GM18499 (cell line): Measurements from ENCODE around the gene BLTP2.
"Not testable (repeated sequence)": the region's sequence is repeated elsewhere in the genome, so short reads cannot be mapped to it uniquely, and the experiment has no call there.

Experiments
- ATAC-seq: cut with Tn5 transposase; IDR thresholded peaks from one replicate; pipeline ENCODE4 v1.9.1; 2021; ENCODE audit warnings: moderate number of reproducible peaks; ENCODE audit not compliant: insufficient read depth, unreplicated experiment

BLTP2 gene

GRCh38 chr17:28644787-28645575, at the start of gene BLTP2:
TSS of gene BLTP2 (minus strand) at chr17:28645158. CDS start at chr17:28645056, 102 bp downstream.
- ATAC-seq: no peak

GRCh38 chr17:28693869-28694268, 48.9 kb upstream of the BLTP2 start:
- ATAC-seq: no peak

- ATAC-seq: no peak
These were observed 44.1 kb upstream of the BLTP2 start for GRCh38 chr17:28689011-28689410.

- ATAC-seq: no peak
These were observed 43.5 kb upstream of the BLTP2 start for GRCh38 chr17:28688481-28688880.

- ATAC-seq: no peak
These were observed 41.3 kb upstream of the BLTP2 start for GRCh38 chr17:28686296-28686695.

GRCh38 chr17:28685366-28685765, 40.4 kb upstream of the BLTP2 start:
- no peak for ATAC-seq

- no peak for ATAC-seq
These were observed 40.0 kb upstream of the BLTP2 start for GRCh38 chr17:28684963-28685362.

GRCh38 chr17:28682655-28683054, 37.7 kb upstream of the BLTP2 start:
- ATAC-seq: no peak

- no peak for ATAC-seq
These were observed 31.0 kb upstream of the BLTP2 start for GRCh38 chr17:28675980-28676379.

GRCh38 chr17:28675490-28675889, 30.5 kb upstream of the BLTP2 start:
- ATAC-seq: no peak

GRCh38 chr17:28669918-28670317, 25.0 kb upstream of the BLTP2 start:
- ATAC-seq: no peak

GRCh38 chr17:28667870-28668269, 22.9 kb upstream of the BLTP2 start:
- no peak for ATAC-seq

- no peak for ATAC-seq
These were observed 21.0 kb upstream of the BLTP2 start for GRCh38 chr17:28665994-28666393.

- ATAC-seq: no peak
These were observed 18.8 kb upstream of the BLTP2 start for GRCh38 chr17:28663723-28664122.

- ATAC-seq: no peak
These were observed 17.5 kb upstream of the BLTP2 start for GRCh38 chr17:28662527-28662829.

- peak; percentile 54 for ATAC-seq
These were observed 16.9 kb upstream of the BLTP2 start, which contains the start of the genes SDF2 and SUPT6H for GRCh38 chr17:28661635-28662526. TSS of gene SDF2 (minus strand) at chr17:28661906. CDS start at chr17:28661876, 30 bp downstream. TSS of gene SUPT6H (plus strand) at chr17:28662205. CDS start at chr17:28673402, 11,197 bp downstream.

- ATAC-seq: not testable (repeated sequence)
These were observed 14.5 kb upstream of the BLTP2 start for GRCh38 chr17:28659497-28659881.

- not testable (repeated sequence) for ATAC-seq
These were observed 14.0 kb upstream of the BLTP2 start for GRCh38 chr17:28658766-28659496.

- not testable (repeated sequence) for ATAC-seq
These were observed 13.4 kb upstream of the BLTP2 start for GRCh38 chr17:28658342-28658741.

GRCh38 chr17:28657756-28658155, 12.8 kb upstream of the BLTP2 start:
- ATAC-seq: no peak

- ATAC-seq: no peak
These were observed 10.2 kb upstream of the BLTP2 start for GRCh38 chr17:28655160-28655559.
